ENCODE measurements around the gene TPM4.

Gene TPM4

DNA sequence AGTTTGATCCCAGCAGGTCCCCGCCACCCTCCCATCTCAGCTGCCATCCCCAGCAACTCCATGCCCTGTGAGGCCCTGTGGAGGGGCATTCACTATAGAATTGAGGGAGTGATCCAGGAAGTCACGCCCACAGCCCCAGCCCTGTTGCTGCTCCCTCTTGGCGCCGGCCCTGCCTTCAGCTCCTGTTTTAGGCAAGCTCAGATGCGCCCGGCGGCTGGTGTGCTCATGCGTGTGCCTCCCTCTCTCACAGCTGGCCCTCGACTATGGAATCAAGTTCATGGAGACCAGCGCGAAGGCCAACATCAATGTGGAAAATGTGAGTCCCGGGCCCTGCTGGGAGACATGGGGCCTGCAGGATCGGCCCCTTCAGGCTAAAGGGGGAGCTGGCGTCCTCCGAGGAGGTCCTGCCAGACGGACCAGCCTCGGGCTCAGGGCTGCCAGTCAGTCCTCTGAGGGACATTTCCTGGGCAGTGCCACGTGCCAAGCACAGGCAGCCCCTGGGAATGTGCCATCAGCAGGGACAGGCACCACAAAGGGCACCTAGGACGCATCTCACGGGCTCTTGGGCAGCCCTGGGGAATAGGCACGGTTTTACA, 51.6 kb downstream of the TPM4 start:
- no peak for DNase-seq (ENCODE audit: low read depth in 2 of 2)

DNA sequence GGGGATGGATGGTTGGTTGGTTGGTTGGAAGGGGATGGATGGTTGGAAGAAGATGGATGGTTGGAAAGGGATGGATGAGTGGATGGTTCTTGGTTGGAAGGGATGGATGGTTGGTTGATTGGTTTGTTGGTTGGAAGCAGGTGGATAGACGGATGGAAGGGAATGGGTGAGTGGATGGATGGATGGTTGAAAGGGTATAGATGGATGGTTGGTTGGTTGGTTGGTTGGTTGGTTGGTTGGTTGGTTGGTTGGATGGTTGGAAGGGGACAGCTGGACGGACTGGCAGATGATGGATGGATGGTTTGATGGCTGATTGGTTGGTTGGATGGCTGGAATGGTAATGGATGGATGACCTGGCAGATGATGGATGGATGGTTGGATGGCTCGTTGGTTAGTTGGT, 55.4 kb downstream of the TPM4 start:
- DNase-seq (ENCODE audit: low read depth in 2 of 2), result no peak

DNA sequence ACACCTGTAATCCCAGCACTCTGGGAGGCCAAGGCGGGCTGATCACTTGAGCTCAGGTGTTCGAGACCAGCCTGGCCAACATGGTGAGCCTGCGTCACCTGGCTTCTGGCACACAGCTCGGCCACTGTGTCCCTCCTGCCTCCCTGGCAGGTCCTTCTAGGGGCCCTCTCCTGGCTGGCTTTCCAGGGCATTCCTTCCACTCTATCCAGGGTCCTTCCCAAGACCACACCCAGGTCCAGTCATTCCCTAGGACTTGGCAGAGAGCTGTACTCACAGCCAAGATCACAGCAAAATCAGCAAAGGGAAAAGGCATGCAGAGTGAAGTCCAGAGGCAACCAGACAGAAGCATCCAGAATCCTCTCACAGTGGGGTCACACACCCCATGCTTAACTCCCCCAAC, 57.5 kb downstream of the TPM4 start:
- DNase-seq (ENCODE audit: low read depth in 2 of 2), result no peak

DNA sequence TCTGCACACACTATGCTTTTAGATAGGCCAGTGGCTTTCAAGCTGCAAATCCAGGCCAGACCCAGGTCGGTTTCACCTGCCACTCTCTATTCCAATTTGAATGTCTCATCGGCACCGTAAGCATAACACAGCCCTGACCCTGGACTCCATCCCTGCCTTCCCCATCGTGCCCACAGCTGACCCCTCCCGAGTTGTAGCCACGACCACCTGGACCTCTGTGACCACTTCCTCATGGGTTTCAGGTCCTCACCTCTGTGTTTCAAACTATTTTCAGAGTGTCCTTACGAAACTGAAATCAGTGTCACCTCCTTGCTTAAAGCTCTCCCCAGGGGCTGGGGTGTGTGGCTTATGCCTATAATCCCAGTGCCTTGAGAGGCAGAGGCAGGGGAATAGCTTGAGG, 58.2 kb downstream of the TPM4 start:
- DNase-seq (ENCODE audit: low read depth in 2 of 2), result no peak

DNA sequence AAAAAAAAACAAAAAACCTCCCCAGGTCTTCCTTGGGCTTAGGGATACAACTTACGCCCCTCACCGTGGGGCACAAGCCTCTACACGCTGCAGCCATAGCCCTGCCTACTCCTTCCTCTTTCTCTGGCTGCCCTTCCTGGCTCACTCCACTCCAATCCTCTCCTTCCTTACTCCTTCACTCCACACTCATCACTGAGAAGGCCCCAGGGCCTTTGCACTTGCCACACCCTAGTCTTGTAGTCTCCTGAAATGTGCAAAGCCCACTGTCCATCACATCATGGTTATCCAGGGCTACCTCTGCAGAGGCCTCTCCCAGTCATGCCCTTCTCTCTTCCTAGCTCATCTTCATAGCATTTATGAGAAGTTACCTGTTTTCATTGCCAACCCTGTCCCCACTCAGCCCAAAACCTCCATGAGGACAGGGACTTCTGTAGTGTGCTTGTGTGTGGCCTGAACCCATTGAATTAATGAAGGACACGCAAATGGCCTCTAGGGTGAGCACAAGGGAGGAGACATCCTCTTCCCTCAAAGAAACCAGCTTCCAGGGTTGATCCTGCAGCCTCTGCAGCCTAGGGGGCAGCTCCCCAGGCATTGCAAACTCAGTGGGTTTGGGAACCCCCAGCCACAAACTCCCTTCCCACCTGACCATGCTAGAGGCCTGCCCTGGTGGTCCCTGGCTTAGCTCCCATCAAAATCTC, 59.3 kb downstream of the TPM4 start:
- no peak for DNase-seq (ENCODE audit: low read depth in 2 of 2)

DNA sequence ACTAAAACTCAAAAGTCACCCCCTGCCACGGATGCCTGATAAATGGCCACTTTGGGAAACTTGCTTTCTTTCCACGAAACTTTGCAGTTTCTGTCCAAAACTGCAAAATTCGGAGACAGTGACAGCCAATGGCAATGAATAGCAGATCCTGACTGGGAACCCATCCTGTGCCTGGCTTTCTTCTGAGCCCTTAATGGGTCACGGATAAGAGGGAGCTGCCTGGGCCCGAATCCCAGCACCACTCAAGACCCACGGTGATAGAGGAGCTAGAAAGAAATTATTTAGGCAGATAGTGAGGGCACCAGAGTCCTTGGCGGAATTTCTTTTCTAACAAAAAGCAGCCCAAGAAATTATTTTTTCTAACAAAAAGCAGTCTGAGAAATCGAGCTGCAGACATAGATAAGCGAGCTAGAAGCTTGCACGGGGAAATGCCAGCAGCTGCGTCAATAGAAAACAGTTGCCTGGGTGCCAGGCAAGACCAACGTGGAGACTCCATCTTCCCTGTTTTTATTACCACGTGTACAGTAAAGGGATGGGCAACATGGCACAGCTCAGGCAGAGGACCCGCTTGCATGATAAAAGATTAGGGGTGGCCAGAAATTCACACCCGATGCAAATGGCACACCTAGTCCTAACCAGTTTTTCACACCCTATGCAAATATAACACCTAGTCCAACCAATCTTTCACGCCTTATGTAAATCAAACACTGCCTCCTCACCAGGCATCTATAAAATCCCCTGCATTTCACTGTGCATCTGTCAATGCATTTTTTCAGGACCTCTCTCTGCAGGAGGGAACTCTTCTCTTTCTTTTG, 60.1 kb downstream of the TPM4 start:
- no peak for DNase-seq (ENCODE audit: low read depth in 2 of 2)

DNA sequence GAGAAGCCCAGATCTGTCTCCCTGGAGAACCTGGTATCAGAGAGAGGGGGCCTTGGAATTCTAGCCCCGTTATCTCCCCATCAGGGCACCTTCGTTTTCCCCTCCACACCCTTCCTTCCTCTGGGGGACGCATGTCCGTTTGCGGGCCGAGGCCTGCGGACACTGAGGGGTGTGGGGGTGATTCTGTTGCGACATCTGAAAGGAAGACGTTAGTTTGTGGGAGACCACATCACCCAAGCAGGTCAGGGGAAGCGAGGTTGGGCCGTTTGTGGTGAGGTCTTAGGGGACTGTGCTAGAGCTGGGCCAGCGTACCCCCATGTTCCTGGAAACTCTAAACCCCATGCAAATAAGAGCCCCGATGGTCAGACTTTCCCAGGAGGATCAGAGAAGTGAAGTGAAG, 63.5 kb downstream of the TPM4 start:
- no peak for DNase-seq (ENCODE audit: low read depth in 2 of 2)

- no peak for DNase-seq (ENCODE audit: low read depth in 2 of 2)
These were observed 64.7 kb downstream of the TPM4 start for GRCh38 chr19:16141043-16141442.

DNA sequence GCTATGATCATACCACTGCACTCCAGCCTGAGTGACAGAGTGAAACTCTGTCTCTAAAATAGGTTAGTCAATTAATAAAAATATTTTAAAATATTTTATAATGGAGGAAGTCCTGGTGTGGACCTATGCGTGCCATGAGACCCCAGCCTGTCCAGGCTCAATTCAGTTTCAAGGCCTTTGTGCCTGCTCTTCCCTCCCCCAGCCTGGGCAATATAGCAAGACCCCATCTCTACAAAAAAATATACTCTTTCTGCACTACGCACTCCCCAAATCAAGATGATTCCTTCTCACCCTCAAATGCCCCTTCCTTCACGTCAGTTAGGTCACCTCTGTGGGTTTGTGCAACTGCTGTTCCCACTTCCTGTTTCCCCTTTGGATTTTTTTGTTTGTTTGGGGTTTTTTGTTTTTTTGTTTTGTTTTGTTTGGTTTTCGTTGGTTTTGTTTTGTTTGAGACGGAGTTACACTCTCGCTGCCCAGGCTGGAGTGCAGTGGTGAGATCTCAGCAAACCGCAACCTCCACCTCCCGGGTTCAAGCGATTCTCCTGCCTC, 65.8 kb downstream of the TPM4 start:
- no peak for DNase-seq (ENCODE audit: low read depth in 2 of 2)

DNA sequence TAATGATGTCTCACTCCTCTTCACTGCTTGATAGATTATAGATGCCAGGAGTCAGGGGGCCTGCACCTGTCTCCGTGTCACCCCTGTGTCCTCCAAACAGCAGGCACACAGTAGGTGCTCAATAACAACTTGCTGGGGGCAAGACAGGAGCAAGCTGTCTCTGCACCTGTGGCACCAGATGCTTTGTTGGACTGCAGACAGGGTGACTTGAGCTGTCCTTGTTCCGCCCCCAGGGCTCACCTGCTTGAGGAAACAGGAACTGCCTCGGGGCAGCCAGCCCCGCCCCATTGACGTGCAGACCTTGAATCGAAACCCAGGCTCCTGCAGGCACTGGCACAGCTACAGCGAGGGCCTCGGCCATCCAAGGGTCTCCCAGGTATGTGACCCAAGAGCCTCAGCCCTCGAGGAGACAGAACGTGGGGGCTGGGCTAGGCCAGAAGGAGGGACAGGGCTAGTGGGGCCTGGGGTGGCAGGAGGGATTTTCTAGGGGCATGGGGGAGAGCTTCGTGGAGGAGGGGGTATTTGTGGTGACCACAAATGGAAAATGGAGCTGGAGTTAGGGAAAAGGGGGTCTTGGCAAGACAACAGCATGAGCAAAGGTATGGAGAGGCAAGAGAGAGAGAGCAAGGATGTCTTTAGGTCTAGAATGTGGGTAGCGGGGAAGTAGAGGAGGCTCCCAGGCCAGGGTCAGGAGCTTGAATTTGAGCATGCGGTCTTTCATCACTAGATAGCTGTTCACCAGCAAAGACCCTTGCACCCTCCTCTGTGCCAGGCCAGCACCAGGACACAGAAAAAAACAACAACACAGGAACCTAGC, 67.3 kb downstream of the TPM4 start, which contains the start of gene HSH2D:
Gene HSH2D (plus strand): TSS at position 287 of the 817 bp plus-strand sequence. CDS start 5,066 bp downstream, outside the sequence.
- DNase-seq (ENCODE audit: low read depth in 2 of 2), result peak; percentile 36 to 42

DNA sequence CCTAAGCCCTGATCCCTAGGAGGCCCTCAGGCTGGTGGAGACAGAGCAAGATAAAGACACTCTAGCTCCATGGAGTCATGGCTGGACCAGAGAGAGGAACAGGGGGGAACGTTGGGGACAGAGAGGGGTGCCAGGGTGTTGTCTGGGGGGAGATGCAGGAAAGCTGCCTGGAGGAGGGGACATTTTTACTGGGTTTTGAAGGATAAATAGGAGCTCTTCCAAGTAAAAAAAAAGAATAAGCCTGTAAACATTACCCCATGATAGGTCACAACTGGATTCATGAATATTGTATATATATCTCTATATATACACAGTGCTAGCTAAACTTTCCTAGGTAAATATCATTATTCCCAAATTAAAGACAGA, 67.9 kb downstream of the TPM4 start:
- no peak for DNase-seq (ENCODE audit: low read depth in 2 of 2)

- DNase-seq (ENCODE audit: low read depth in 2 of 2), result no peak
These were observed 69.8 kb downstream of the TPM4 start for GRCh38 chr19:16146112-16146511.

DNA sequence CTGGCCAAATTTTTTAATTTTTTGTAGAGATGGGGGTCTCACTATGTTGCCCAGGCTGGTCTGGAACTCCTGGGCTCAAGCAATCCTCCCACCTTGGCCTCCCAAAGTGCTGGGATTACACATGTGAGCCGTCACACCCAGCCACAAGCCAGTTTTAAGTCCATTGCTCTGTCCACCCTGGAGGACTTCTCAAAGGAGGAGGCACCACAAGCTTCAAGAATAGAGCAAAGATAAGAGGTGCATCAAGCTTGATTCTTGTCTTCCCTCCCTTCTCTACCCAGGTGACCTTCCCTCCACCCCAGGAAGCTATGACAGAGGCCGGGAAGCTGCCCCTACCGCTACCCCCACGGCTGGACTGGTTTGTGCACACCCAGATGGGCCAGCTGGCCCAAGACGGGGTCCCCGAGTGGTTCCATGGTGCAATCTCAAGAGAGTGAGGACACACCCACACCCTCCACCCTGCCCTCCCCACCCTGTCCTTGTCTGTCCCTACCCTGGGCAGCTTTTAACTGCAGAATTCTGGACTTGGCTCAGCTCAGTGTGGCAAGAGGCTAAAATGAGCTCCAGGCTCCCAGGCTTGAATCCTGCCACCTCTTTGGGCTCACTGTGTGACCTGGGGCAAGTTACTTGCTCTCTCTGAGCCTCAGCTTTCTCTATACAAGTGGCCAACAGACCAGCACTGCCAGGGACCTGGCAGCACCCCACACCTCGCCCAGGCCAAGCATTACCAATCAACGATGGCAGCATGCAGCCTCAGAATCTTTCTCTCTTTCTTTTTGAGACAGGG, 72.3 kb downstream of the TPM4 start:
- DNase-seq (ENCODE audit: low read depth in 2 of 2), result no peak
